ENCODE results near the gene LRRTM4. TPM values are rescaled to one million over a fixed set of nuclear protein-coding genes. Genes with fewer than 3 reads are reported as not detected.

The LRRTM4 gene
- total RNA-seq, 1 experiment from 2014 or later = 12.0 TPM

DNA sequence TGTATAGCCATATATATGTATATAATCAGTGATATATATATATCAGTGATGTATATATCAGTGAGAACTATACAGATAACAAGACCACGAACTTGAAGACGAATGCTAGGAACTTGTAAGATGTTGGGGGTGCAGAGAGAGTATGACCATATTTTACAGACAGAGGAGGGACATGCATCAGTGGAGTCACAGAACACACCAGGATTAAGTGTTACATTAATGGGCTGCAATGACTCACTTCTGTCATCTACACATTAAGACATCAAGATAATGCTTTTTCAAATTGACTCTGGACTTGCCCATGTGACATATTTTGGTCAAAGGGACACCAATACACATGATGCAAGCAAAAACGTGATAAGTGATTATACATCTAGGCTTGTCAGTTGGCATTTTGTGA is 501.0 kb downstream of the LRRTM4 start:
- Histone ChIP-seq H2BK20ac (ENCODE audit: low read depth, low read length, poor library complexity, severe bottlenecking) (no peak overlapping the region), H3K23ac (ENCODE audit: insufficient read length, low read depth, low read length) (no peak overlapping the region), H3K4me1 (ENCODE audit: insufficient read depth, low read length) (0 out of 2 replicates have a peak, but pooled peaks cover 3% of the 10 kb centered on the region), H3K4ac (ENCODE audit: low read depth, low read length) (no peak overlapping the region), H2AK5ac (ENCODE audit: insufficient read length, low read length) (no peak overlapping the region), H4K8ac (replicated peaks; ENCODE audit: insufficient read length, low read depth, low read length) (no peak overlapping the region), H2BK5ac (ENCODE audit: insufficient read length, low read length) (no peak overlapping the region), H3K14ac (ENCODE audit: insufficient read depth, low read length) (no peak overlapping the region), H4K91ac (ENCODE audit: insufficient read length, low read depth, low read length) (no peak overlapping the region), H3K9me3 (ENCODE audit: control insufficient read depth, low read depth, low read length) (no peaks in the 10 kb centered on the region), H2AFZ (ENCODE audit: low read length) (no peak overlapping the region), H3K9ac (ENCODE audit: extremely low read depth, insufficient read length, low read length) (no peak overlapping the region), H4K5ac (ENCODE audit: insufficient read length, low read depth, low read length) (no peak overlapping the region), H3K56ac (ENCODE audit: insufficient read length, low read depth, low read length) (no peak overlapping the region), H3K27ac (ENCODE audit: insufficient read length, low read depth, low read length) (no peak overlapping the region), H2BK12ac (ENCODE audit: insufficient read length, low read depth, low read length) (no peak overlapping the region), H3K79me2 (ENCODE audit: insufficient read depth, low read length) (no peaks in the 10 kb centered on the region), H3K79me1 (ENCODE audit: insufficient read depth, low read depth, low read length, poor library complexity, severe bottlenecking) (no peaks in the 10 kb centered on the region), H3K27me3 (ENCODE audit: insufficient read depth, low read length) (no peaks in the 10 kb centered on the region), H3T11ph (ENCODE audit: low read length) (no peak overlapping the region), H2BK120ac (ENCODE audit: low read depth, low read length, poor library complexity, severe bottlenecking) (no peak overlapping the region), H4K20me1 (ENCODE audit: control insufficient read depth, insufficient read depth, insufficient read length) (no peaks in the 10 kb centered on the region), H3K18ac (ENCODE audit: insufficient read length, low read depth, low read length) (no peak overlapping the region), H3K4me2 (ENCODE audit: insufficient read depth, insufficient read length, low read length) (no peak overlapping the region), H2BK15ac (ENCODE audit: low read depth, low read length) (no peak overlapping the region), H3K23me2 (ENCODE audit: insufficient read length, low read depth, low read length, poor library complexity, severe bottlenecking) (no peaks in the 10 kb centered on the region)
- Mint-ChIP-seq H3K4me1 (peaks cover 14 to 19% of the 10 kb centered on the region in 2 experiments), H3K27ac (no peak overlapping the region), H3K4me3 (no peak overlapping the region), H3K27me3 (ENCODE audit: low read depth) (no peaks in the 10 kb centered on the region), H3K9me3 (peaks cover 21 to 24% of the 10 kb centered on the region in 2 experiments), H3K36me3 (ENCODE audit: insufficient read depth in 1 of 3, low read depth in 3 of 3) (peaks cover 19 to 24% (median 23%) of the 10 kb centered on the region in 3 experiments)
- TF ChIP-seq, protein P1, sequence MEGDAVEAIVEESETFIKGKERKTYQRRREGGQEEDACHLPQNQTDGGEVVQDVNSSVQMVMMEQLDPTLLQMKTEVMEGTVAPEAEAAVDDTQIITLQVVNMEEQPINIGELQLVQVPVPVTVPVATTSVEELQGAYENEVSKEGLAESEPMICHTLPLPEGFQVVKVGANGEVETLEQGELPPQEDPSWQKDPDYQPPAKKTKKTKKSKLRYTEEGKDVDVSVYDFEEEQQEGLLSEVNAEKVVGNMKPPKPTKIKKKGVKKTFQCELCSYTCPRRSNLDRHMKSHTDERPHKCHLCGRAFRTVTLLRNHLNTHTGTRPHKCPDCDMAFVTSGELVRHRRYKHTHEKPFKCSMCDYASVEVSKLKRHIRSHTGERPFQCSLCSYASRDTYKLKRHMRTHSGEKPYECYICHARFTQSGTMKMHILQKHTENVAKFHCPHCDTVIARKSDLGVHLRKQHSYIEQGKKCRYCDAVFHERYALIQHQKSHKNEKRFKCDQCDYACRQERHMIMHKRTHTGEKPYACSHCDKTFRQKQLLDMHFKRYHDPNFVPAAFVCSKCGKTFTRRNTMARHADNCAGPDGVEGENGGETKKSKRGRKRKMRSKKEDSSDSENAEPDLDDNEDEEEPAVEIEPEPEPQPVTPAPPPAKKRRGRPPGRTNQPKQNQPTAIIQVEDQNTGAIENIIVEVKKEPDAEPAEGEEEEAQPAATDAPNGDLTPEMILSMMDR (conservative IDR thresholded peaks at IDR 0.05) = no peak
- no peak for DNase-seq
- WGBS (ENCODE audit: extremely low coverage, insufficient read length, low lambda C conversion rate) = no CpG with 5 or more reads among the region's 3 CpGs
